Vagina (tissue), 2 donors: ENCODE data around the gene AFF3.

ENCODE experiments used
- CTCF ChIP-seq, 3 experiments: fragments of 450-650 bp in 2 of 3; fragments of 200-600 bp in 1 of 3; sonication (generic) in 1 of 3; IDR thresholded peaks; one replicate each; pipeline ENCODE4 v1.5.1; 2017 to 2019; ENCODE audit warnings: antibody characterized with exemption in 3 of 3, mild to moderate bottlenecking in 2 of 3, moderate library complexity in 2 of 3
- POLR2A ChIP-seq, 2 donors: fragments of 450-650 bp; IDR thresholded peaks; one replicate each; pipeline ENCODE4 v1.6.1; 2017; ENCODE audit warnings: antibody characterized with exemption in 2 of 2, mild to moderate bottlenecking in 2 of 2, moderate library complexity in 2 of 2
- POLR2AphosphoS5 ChIP-seq, 2 donors: sonication (generic); formaldehyde crosslinking; IDR thresholded peaks; one replicate each; pipeline ENCODE4 v1.9.0; 2017; ENCODE audit warnings: antibody characterized with exemption in 2 of 2, mild to moderate bottlenecking in 2 of 2, low read depth in 1 of 2; ENCODE audit not compliant: insufficient read depth in 1 of 2

GRCh38 chr2:99981840-99982239 lies 160.6 kb downstream of the AFF3 start:
- TF ChIP-seq CTCF (IDR thresholded peaks at IDR 0.05): no peak
- TF ChIP-seq POLR2AphosphoS5 (IDR thresholded peaks at IDR 0.05; ENCODE audit: insufficient read depth in 1 of 2, low read depth in 1 of 2): no peak
- TF ChIP-seq POLR2A (IDR thresholded peaks at IDR 0.05): no peak
